ENCODE measurements around the gene FHAD1. TPM values are rescaled to one million over a fixed set of nuclear protein-coding genes. Genes with fewer than 3 reads are reported as not detected.
"Not testable (repeated sequence)": the region's sequence is repeated elsewhere in the genome, so short reads cannot be mapped to it uniquely, and the experiment has no call there.

FHAD1 gene
- total RNA-seq, 2 experiments from 2014 or later: not detected

DNA sequence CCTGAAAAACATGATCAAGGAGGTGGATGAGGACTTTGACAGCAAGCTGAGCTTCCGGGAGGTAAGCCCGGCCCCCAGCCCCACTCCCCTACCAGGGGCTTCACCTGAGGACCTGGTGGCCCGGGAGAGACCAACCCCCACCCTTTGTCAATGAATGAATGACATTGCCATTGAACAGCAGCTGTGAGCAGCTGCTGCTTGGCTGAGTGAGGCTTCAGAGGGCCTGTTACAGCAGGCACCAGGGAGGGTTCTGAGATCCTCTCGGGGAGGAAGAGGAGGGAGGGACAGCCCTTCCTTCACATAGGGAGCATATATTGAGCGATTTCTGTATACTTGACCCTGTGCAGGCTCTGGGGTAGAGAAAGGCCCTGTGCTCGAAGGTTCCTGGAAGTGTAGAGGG, 178.9 kb downstream of the FHAD1 start:
- no peak for TF ChIP-seq EZH2phosphoT487 (IDR thresholded peaks at IDR 0.05; ENCODE audit: borderline replicate concordance, low read depth, low read length)
- TF ChIP-seq, protein P1, sequence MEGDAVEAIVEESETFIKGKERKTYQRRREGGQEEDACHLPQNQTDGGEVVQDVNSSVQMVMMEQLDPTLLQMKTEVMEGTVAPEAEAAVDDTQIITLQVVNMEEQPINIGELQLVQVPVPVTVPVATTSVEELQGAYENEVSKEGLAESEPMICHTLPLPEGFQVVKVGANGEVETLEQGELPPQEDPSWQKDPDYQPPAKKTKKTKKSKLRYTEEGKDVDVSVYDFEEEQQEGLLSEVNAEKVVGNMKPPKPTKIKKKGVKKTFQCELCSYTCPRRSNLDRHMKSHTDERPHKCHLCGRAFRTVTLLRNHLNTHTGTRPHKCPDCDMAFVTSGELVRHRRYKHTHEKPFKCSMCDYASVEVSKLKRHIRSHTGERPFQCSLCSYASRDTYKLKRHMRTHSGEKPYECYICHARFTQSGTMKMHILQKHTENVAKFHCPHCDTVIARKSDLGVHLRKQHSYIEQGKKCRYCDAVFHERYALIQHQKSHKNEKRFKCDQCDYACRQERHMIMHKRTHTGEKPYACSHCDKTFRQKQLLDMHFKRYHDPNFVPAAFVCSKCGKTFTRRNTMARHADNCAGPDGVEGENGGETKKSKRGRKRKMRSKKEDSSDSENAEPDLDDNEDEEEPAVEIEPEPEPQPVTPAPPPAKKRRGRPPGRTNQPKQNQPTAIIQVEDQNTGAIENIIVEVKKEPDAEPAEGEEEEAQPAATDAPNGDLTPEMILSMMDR (conservative IDR thresholded peaks at IDR 0.05; ENCODE audit: low read length): no peak
- Histone ChIP-seq H3K9me2 (ENCODE audit: insufficient read depth, low read length) (no peaks in the 10 kb centered on the region), H4K20me1 (ENCODE audit: insufficient read depth, low read length) (no peaks in the 10 kb centered on the region), H3K36me3 (ENCODE audit: insufficient read depth, low read length) (peaks cover 11% of the 10 kb centered on the region), H3K79me2 (ENCODE audit: insufficient read depth, low read depth, low read length) (no peaks in the 10 kb centered on the region), H3K27ac (ENCODE audit: low read depth, low read length, poor library complexity, severe bottlenecking) (no peak overlapping the region), H2AFZ (ENCODE audit: low read length) (no peak overlapping the region), H3K4me2 (ENCODE audit: low read length) (no peak overlapping the region), H3K9me3 (ENCODE audit: low read length) (no peaks in the 10 kb centered on the region), H3K4me1 (ENCODE audit: insufficient read depth, low read length, poor library complexity, severe bottlenecking) (no peaks in the 10 kb centered on the region), H3K4me3 (ENCODE audit: low read depth, low read length, poor library complexity, severe bottlenecking) (no peak overlapping the region)
- no peak for DNase-seq (ENCODE audit: low spot score)
- ChIA-PET CTCF (ENCODE audit: unreplicated experiment) (no interaction called here), POLR2A (no interaction called here)
- BruUV-seq (replicated peaks): no TSS peak
- intact Hi-C loops (cut with micrococcal nuclease; ENCODE audit: unreplicated experiment): no loop called here

DNA sequence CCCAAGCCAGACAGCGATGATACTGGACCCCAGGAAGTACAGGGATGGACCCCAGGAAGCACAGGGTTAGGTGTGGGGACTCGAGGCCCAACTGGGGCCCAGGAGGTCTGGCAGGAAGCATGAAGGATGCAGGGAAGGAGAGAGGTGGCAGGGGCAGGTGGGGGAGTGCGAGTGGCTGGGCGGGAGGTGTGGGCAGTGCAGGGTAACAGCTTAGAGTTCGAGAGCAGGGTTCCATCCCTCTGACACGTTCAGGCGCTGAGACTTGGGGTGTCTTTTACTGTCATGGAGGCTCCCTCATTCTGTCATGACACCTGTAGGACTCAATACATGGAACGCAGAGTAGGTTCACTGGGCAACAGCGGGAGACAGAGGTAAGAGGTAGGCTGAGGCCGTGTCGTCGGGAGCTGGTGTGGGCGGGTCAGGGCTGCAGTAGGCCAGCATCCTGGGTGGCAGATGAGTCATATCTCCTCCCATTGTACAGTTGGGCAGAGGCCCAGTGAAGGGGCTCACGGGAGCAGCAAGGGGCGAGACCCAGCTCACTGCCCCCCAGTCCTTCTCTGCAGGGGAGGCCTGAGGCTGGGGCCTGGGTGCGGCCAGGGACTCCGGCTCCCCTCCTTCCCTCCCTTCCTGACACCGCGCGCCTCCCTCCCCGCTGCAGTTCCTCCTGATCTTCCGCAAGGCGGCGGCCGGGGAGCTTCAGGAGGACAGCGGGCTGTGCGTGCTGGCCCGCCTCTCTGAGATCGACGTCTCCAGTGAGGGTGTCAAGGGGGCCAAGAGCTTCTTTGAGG, 179.7 kb downstream of the FHAD1 start:
- Histone ChIP-seq H3K79me2 (ENCODE audit: insufficient read depth, low read depth, low read length) (no peaks in the 10 kb centered on the region), H3K4me2 (ENCODE audit: low read length) (no peak overlapping the region), H3K36me3 (ENCODE audit: insufficient read depth, low read length) (peaks cover 10% of the 10 kb centered on the region; the same call in 1 of the 2 replicates), H3K4me3 (ENCODE audit: low read depth, low read length, poor library complexity, severe bottlenecking) (no peak overlapping the region), H3K27ac (ENCODE audit: low read depth, low read length, poor library complexity, severe bottlenecking) (no peak overlapping the region), H3K9me3 (ENCODE audit: low read length) (no peaks in the 10 kb centered on the region), H4K20me1 (ENCODE audit: insufficient read depth, low read length) (no peaks in the 10 kb centered on the region), H3K4me1 (ENCODE audit: insufficient read depth, low read length, poor library complexity, severe bottlenecking) (no peaks in the 10 kb centered on the region), H3K9me2 (ENCODE audit: insufficient read depth, low read length) (no peaks in the 10 kb centered on the region), H2AFZ (ENCODE audit: low read length) (no peak overlapping the region)
- intact Hi-C loops (cut with micrococcal nuclease; ENCODE audit: unreplicated experiment): no loop called here
- DNase-seq (ENCODE audit: low spot score): no peak
- POLR2A ChIA-PET: no interaction called here
- CTCF ChIA-PET (ENCODE audit: unreplicated experiment): no interaction called here
- TF ChIP-seq EZH2phosphoT487 (IDR thresholded peaks at IDR 0.05; ENCODE audit: borderline replicate concordance, low read depth, low read length): no peak
- TF ChIP-seq, protein P1 (conservative IDR thresholded peaks at IDR 0.05; ENCODE audit: low read length): no peak
- BruUV-seq (replicated peaks): no TSS peak

- no peaks in the 10 kb centered on the region for H3K4me1 ChIP-seq (ENCODE audit: insufficient read depth, low read length, poor library complexity, severe bottlenecking)
- TF ChIP-seq, protein P1 (conservative IDR thresholded peaks at IDR 0.05; ENCODE audit: low read length): no peak
- TF ChIP-seq EZH2phosphoT487 (IDR thresholded peaks at IDR 0.05; ENCODE audit: borderline replicate concordance, low read depth, low read length): no peak
- no peaks in the 10 kb centered on the region for H3K79me2 ChIP-seq (ENCODE audit: insufficient read depth, low read depth, low read length)
- no peak overlapping the region for H3K4me3 ChIP-seq (ENCODE audit: low read depth, low read length, poor library complexity, severe bottlenecking)
- no peak overlapping the region for H2AFZ ChIP-seq (ENCODE audit: low read length)
- intact Hi-C loops (cut with micrococcal nuclease; ENCODE audit: unreplicated experiment): no loop called here
- POLR2A ChIA-PET: no interaction called here
- no peaks in the 10 kb centered on the region for H3K9me3 ChIP-seq (ENCODE audit: low read length)
- no peak overlapping the region for H3K4me2 ChIP-seq (ENCODE audit: low read length)
- CTCF ChIA-PET (ENCODE audit: unreplicated experiment): no interaction called here
- H3K9me2 ChIP-seq (ENCODE audit: insufficient read depth, low read length): no peaks in the 10 kb centered on the region
- no TSS peak for BruUV-seq (replicated peaks)
- DNase-seq (ENCODE audit: low spot score): no peak
- peaks cover 10% of the 10 kb centered on the region; the same call in 1 of the 2 replicates for H3K36me3 ChIP-seq (ENCODE audit: insufficient read depth, low read length)
- no peak overlapping the region for H3K27ac ChIP-seq (ENCODE audit: low read depth, low read length, poor library complexity, severe bottlenecking)
- H4K20me1 ChIP-seq (ENCODE audit: insufficient read depth, low read length): no peaks in the 10 kb centered on the region
Measured at GRCh38 chr1:15427280-15427666, 180.2 kb downstream of the FHAD1 start.

GRCh38 chr1:15428252-15428651, 181.2 kb downstream of the FHAD1 start:
- POLR2A ChIA-PET; H3K4me2 ChIP-seq (ENCODE audit: low read length); H3K9me2 ChIP-seq (ENCODE audit: insufficient read depth, low read length); H3K27ac ChIP-seq (ENCODE audit: low read depth, low read length, poor library complexity, severe bottlenecking); H3K36me3 ChIP-seq (ENCODE audit: insufficient read depth, low read length); DNase-seq (ENCODE audit: low spot score); H3K9me3 ChIP-seq (ENCODE audit: low read length); H3K4me3 ChIP-seq (ENCODE audit: low read depth, low read length, poor library complexity, severe bottlenecking); CTCF ChIA-PET (ENCODE audit: unreplicated experiment); H4K20me1 ChIP-seq (ENCODE audit: insufficient read depth, low read length); BruUV-seq (replicated peaks); H3K4me1 ChIP-seq (ENCODE audit: insufficient read depth, low read length, poor library complexity, severe bottlenecking); H3K79me2 ChIP-seq (ENCODE audit: insufficient read depth, low read depth, low read length); H2AFZ ChIP-seq (ENCODE audit: low read length); intact Hi-C loops (cut with micrococcal nuclease; ENCODE audit: unreplicated experiment): not testable (repeated sequence)
